Natural killer cell (primary cell): ENCODE results near the gene ATP6V0B. TPM values are rescaled to one million over a fixed set of nuclear protein-coding genes. Genes with fewer than 3 reads are reported as not detected.

Experiments used
- ATAC-seq, 3 donors: fragments of 150-1000 bp in 2 of 3; fragments of 200-7000 bp in 1 of 3; cut with Tn5 transposase; 1 replicate in 1 of 3; 2 replicates in 2 of 3; pipeline ENCODE4 v1.10.0; 2021; ENCODE audit warnings: mild to moderate bottlenecking in 2 of 3, moderate library complexity in 2 of 3
- DNase-seq, 2 donors: peaks; one replicate each; pipeline versions ENCODE4 v3.0.0 to v3.0.0-alpha.2; 2013 to 2021; ENCODE audit warnings: mixed read lengths in 1 of 2
- H3K27ac ChIP-seq: one replicate; pipeline ENCODE4 v1.5.1; 2013; ENCODE audit warnings: mild to moderate bottlenecking, low read length
- H3K27me3 ChIP-seq: one replicate; pipeline ENCODE4 v1.6.1; 2013; ENCODE audit warnings: low read length; ENCODE audit not compliant: control insufficient read depth, insufficient read depth
- H3K36me3 ChIP-seq: one replicate; pipeline ENCODE4 v1.6.1; 2013; ENCODE audit warnings: low read length; ENCODE audit not compliant: control insufficient read depth, insufficient read depth
- H3K4me1 ChIP-seq: one replicate; pipeline ENCODE4 v1.6.1; 2013; ENCODE audit warnings: low read length; ENCODE audit not compliant: control insufficient read depth, insufficient read depth
- H3K4me3 ChIP-seq: one replicate; pipeline ENCODE4 v1.5.1; 2013; ENCODE audit warnings: low read length
- H3K9me3 ChIP-seq: one replicate; pipeline ENCODE4 v1.6.1; 2013; ENCODE audit warnings: low read length; ENCODE audit not compliant: control insufficient read depth, insufficient read depth
- H3K27ac Mint-ChIP-seq, 2 donors: one replicate each; pipeline ENCODE4 v1.8.0; 2022; ENCODE audit warnings: mild to moderate bottlenecking in 2 of 2, mixed read lengths in 2 of 2, moderate library complexity in 1 of 2
- H3K27me3 Mint-ChIP-seq, 2 donors: one replicate each; pipeline ENCODE4 v1.8.0; 2022; ENCODE audit warnings: low read depth in 2 of 2, mixed read lengths in 2 of 2
- H3K36me3 Mint-ChIP-seq: one replicate; pipeline ENCODE4 v1.8.0; 2022; ENCODE audit warnings: mixed read lengths
- H3K4me1 Mint-ChIP-seq, 2 donors: one replicate each; pipeline ENCODE4 v1.8.0; 2022; ENCODE audit warnings: mixed read lengths in 2 of 2
- H3K4me3 Mint-ChIP-seq: one replicate; pipeline ENCODE4 v1.8.0; 2022; ENCODE audit warnings: mild to moderate bottlenecking, moderate library complexity, mixed read lengths
- H3K9me3 Mint-ChIP-seq, 2 donors: one replicate each; pipeline ENCODE4 v1.8.0; 2022; ENCODE audit warnings: mixed read lengths in 2 of 2
- CTCF ChIP-seq: fragments of 200-600 bp; IDR thresholded peaks from one replicate; pipeline ENCODE4 v1.8.0; 2022; ENCODE audit warnings: antibody characterized with exemption
- WGBS: methylation state at CpG from one replicate; pipeline ENCODE4 v1.1.7; 2013; ENCODE audit warnings: missing lambda C conversion rate; ENCODE audit not compliant: insufficient coverage; 5-methylcytosine and 5-hydroxymethylcytosine counted together
- intact Hi-C: fragments of 100-400 bp; cut with micrococcal nuclease; formaldehyde crosslinking; loops from one replicate; pipeline ENCODE4 v1.14.2; 2022
- total RNA-seq, 4 donors: library from RNA; stranded (reverse); fragments of 120-200 nt in 1 of 4; gene quantifications; one replicate each; pipeline versions ENCODE4 v1.2.3 to v1.2.4, GENCODE V29; 2013 to 2022

The ATP6V0B gene
- total RNA-seq, 3 donors from 2014 or later (not counting 1 experiment from before 2014, with no cell fraction given) = 76.3 to 115 (median 113) TPM

DNA sequence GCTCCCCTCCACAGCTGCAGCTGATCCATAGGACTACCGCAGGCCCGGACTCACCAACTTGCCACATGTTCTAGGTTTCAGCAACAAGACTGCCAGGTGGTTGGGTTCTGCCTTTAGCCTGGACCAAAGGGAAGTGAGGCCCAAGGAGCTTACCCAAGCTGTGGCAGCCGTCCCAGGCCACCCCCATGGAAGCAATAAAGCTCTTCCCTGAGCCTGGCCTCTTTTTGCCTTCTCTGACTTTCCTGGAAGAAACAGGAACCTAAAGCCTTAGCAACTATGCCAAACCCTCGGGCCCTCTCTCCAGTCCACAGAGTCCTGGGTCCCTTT lies 43.8 kb upstream of the ATP6V0B start:
- intact Hi-C loops = no loop called here
- Mint-ChIP-seq H3K4me1 (peaks cover 0 to 16% of the 10 kb centered on the region in 2 donors), H3K4me3 (no peak overlapping the region), H3K9me3 (no peaks in the 10 kb centered on the region), H3K36me3 (no peaks in the 10 kb centered on the region), H3K27me3 (peaks cover 19 to 26% of the 10 kb centered on the region in 2 donors), H3K27ac (no peak overlapping the region)
- Histone ChIP-seq H3K9me3 (no peaks in the 10 kb centered on the region), H3K36me3 (no peaks in the 10 kb centered on the region), H3K4me1 (peaks cover 25% of the 10 kb centered on the region), H3K27me3 (peaks cover 31% of the 10 kb centered on the region), H3K4me3 (no peak overlapping the region), H3K27ac (no peak overlapping the region)
- WGBS = 87% methylated on average over 4 of the region's 4 CpGs
- TF ChIP-seq CTCF = no peak
- DNase-seq (no peak), ATAC-seq (no peak)

DNA sequence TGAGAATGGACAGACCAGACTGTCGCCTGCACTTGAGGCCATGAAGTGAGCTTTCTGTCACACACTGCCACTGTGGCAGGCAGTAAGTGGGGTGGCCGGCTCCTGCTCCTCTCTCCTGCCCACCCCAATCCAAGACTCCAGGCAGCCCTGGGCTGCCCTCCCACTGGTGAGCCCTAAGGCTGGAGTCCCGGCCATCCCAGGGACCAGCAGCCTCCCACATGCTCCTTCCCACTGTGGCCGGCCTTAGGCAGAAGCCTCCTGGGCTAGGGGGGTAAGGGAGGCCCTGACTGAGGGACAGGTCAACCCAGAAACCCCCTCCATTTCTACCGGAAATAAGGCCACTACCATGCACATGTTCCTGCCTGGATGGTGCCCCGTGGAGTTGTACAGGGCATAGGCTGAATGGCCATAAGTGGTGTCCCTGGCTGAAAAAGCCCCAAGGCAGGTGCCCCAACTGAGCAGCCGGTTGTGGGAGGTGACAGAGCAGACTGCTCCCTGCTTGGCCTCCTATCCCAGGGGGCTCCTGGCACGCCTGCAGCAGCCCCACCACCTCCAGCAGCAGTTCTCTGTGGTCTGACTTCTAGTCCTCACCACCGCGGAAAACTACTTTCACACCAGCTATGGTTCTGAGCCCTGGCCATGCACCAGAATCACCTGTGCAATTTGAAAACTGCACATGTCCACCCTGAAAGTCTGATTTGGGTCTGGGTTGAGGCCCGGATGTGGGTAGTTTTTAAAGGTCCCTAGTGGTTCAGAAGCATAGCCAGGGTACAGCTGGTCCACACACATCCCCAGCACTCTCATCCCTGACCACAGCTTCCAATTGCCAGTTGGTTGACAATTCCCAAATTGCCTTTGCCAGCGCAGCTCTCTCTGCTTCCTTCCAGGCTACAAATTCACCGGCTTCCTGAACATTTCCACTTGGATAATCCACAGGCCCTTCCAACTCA lies 42.8 kb upstream of the ATP6V0B start:
- no peak overlapping the region for H3K27ac Mint-ChIP-seq
- no peaks in the 10 kb centered on the region for H3K36me3 Mint-ChIP-seq
- DNase-seq (no peak), ATAC-seq (no peak)
- H3K27me3 Mint-ChIP-seq = peaks cover 19 to 26% of the 10 kb centered on the region in 2 donors
- no peak overlapping the region for H3K27ac ChIP-seq
- no peaks in the 10 kb centered on the region for H3K9me3 ChIP-seq
- peaks cover 0 to 19% of the 10 kb centered on the region in 2 donors for H3K4me1 Mint-ChIP-seq
- peaks cover 31% of the 10 kb centered on the region for H3K27me3 ChIP-seq
- no peak overlapping the region for H3K4me3 ChIP-seq
- H3K9me3 Mint-ChIP-seq = no peaks in the 10 kb centered on the region
- 87% methylated on average over 12 of the region's 13 CpGs for WGBS
- TF ChIP-seq CTCF = no peak
- H3K4me1 ChIP-seq = peaks cover 30% of the 10 kb centered on the region
- intact Hi-C loops = no loop called here
- no peaks in the 10 kb centered on the region for H3K36me3 ChIP-seq
- H3K4me3 Mint-ChIP-seq = no peak overlapping the region

DNA sequence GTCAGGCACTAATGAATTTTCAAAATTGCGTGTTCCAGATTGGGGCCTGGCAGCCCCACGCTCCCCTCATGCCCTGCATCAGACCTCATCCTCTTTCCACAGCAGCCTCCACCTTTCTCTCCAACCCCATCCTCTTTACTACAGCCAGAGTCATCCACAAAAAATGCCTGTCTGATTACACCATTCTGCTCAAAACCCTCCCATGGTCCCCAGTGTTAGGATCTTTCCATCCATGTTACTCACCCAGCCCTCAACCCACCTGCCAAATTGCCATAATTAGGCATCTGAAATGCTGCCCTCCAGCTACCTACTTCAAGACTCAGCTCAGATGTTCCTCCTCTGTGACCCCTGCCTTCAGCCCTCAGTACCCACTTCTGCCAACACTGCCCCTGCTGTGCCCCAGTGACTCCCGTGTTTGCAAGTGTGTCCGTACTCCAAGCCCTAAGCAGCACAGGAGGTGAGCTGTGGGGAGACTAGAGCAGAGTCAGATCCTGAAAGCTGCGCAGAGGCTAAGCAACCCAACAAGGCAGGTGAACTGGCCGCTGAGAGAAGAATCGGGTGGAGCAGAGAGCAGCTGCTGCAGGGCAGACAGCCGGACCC lies 41.9 kb upstream of the ATP6V0B start:
- 34% methylated on average over 8 of the region's 8 CpGs for WGBS
- Histone ChIP-seq H3K27ac (no peak overlapping the region), H3K4me3 (no peak overlapping the region), H3K9me3 (no peaks in the 10 kb centered on the region), H3K4me1 (peaks cover 30% of the 10 kb centered on the region), H3K27me3 (peaks cover 31% of the 10 kb centered on the region), H3K36me3 (no peaks in the 10 kb centered on the region)
- no peaks in the 10 kb centered on the region for H3K36me3 Mint-ChIP-seq
- H3K9me3 Mint-ChIP-seq = no peaks in the 10 kb centered on the region
- H3K4me1 Mint-ChIP-seq = peaks cover 0 to 19% of the 10 kb centered on the region in 2 donors
- H3K27ac Mint-ChIP-seq = no peak overlapping the region
- no peak overlapping the region for H3K4me3 Mint-ChIP-seq
- DNase-seq (no peak), ATAC-seq (no peak)
- no peak for TF ChIP-seq CTCF
- peaks cover 19 to 26% of the 10 kb centered on the region in 2 donors for H3K27me3 Mint-ChIP-seq
- intact Hi-C loops = no loop called here
